Measurements from ENCODE around the gene NFIC. TPM values are rescaled to one million over a fixed set of nuclear protein-coding genes. Genes with fewer than 3 reads are reported as not detected.
A peak's percentile ranks its signal among the peaks of the same experiment; 100 is the strongest.
"Not testable (repeated sequence)": the region's sequence is repeated elsewhere in the genome, so short reads cannot be mapped to it uniquely, and the experiment has no call there.

Gene NFIC
- total RNA-seq, 4 donors from 2014 or later: 165 to 297 (median 211) TPM

GRCh38 chr19:3507371-3508120 lies 141.2 kb downstream of the NFIC start:
- Histone ChIP-seq H3K27me3 (no peaks in the 10 kb centered on the region), H3K4me1 (peaks cover 26 to 67% (median 50%) of the 10 kb centered on the region in 4 donors), H3K36me3 (peaks cover 0 to 31% (median 22%) of the 10 kb centered on the region in 4 donors), H3K27ac (replicated peaks in 1 of 4) (peak overlapping the region; percentile 88 to 92 (median 89)), H3K9me3 (no peaks in the 10 kb centered on the region), H3K4me3 (peak overlapping the region; percentile 88 to 100 (median 90))
- no peak for DNase-seq (ENCODE audit: extremely low spot score)
- TF ChIP-seq POLR2AphosphoS5 (IDR thresholded peaks at IDR 0.05): no peak
- TF ChIP-seq, protein P1, sequence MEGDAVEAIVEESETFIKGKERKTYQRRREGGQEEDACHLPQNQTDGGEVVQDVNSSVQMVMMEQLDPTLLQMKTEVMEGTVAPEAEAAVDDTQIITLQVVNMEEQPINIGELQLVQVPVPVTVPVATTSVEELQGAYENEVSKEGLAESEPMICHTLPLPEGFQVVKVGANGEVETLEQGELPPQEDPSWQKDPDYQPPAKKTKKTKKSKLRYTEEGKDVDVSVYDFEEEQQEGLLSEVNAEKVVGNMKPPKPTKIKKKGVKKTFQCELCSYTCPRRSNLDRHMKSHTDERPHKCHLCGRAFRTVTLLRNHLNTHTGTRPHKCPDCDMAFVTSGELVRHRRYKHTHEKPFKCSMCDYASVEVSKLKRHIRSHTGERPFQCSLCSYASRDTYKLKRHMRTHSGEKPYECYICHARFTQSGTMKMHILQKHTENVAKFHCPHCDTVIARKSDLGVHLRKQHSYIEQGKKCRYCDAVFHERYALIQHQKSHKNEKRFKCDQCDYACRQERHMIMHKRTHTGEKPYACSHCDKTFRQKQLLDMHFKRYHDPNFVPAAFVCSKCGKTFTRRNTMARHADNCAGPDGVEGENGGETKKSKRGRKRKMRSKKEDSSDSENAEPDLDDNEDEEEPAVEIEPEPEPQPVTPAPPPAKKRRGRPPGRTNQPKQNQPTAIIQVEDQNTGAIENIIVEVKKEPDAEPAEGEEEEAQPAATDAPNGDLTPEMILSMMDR (IDR thresholded peaks at IDR 0.05): no peak
- no peak for TF ChIP-seq EP300 (IDR thresholded peaks at IDR 0.05)
- no peak for TF ChIP-seq POLR2A (IDR thresholded peaks at IDR 0.05; ENCODE audit: low read depth)
- intact Hi-C loops (cut with DNase I): no loop called here
- WGBS: 13% methylated on average over 10 of the region's 31 CpGs

DNA sequence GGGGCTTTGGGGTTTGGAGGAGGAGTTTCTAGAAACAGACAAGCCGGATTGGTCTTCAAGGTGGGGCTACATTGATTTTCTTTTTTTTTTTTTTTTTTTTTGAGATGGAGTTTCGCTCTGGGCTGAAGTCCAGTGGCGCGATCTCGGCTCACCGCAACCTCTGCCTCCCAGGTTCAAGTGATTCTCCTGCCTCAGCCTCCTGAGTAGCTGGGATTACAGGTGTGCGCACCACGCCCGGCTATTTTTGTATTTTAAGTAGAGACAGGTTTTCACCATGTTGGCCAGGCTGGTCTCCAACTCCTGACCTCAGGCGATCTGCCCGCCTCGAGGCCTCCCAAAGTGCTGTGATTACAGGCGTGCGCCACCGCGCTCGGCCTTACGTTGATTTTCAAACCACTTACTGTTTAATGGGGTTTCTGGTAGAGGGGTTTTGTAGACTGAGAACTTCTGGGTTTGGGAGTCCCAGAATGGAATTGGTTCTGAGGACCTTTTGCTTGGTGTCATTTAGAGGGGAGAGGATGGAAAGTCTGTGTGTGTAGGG lies 141.8 kb downstream of the NFIC start:
- DNase-seq (ENCODE audit: extremely low spot score); H3K27me3 ChIP-seq; intact Hi-C loops (cut with DNase I); H3K9me3 ChIP-seq: not testable (repeated sequence)
- Histone ChIP-seq H3K27ac (replicated peaks in 1 of 4) (peak overlapping the region in 2 of 4 donors; percentile 88 to 92), H3K4me3 (peak overlapping the region in 3 of 4 donors; percentile 88 to 91 (median 90)), H3K4me1 (peaks cover 32 to 74% (median 55%) of the 10 kb centered on the region in 4 donors), H3K36me3 (peaks cover 0 to 31% (median 22%) of the 10 kb centered on the region in 4 donors)
- 94% methylated on average over 18 of the region's 18 CpGs for WGBS

- WGBS: 79% methylated on average over 23 of the region's 23 CpGs
- Histone ChIP-seq H3K27ac (replicated peaks in 1 of 4) (peak overlapping the region in 1 of 4 donors; percentile 1), H3K9me3 (no peaks in the 10 kb centered on the region), H3K27me3 (no peaks in the 10 kb centered on the region), H3K4me3 (no peak overlapping the region), H3K4me1 (peaks cover 35 to 81% (median 60%) of the 10 kb centered on the region in 4 donors), H3K36me3 (peaks cover 0 to 31% (median 22%) of the 10 kb centered on the region in 4 donors)
- TF ChIP-seq EP300 (IDR thresholded peaks at IDR 0.05): no peak
- no peak for TF ChIP-seq POLR2A (IDR thresholded peaks at IDR 0.05; ENCODE audit: low read depth)
- intact Hi-C loops (cut with DNase I): no loop called here
- DNase-seq (ENCODE audit: extremely low spot score): no peak
Measured at GRCh38 chr19:3508771-3509535, 142.6 kb downstream of the NFIC start.

DNA sequence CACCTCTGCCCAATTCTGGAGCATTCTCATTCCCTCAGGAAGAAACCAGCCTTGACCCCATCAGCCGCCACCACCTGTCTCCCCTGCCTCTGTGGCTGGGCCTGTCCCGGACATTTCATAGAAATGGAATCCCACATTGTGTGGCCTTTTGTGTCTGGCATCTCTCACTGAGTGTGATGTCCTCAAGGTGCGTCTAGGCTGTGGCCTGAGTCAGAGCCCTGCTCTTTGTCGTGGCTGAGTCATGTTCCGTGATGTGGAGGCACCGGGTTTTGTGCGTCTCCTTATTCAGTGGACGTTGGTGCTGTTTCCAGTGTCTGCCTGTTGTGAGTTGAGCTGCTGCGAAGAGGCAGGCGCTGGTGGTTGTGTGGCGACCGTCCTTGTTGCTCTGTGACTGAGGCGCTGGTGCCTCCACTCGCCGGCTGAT lies 143.2 kb downstream of the NFIC start:
- WGBS: 84% methylated on average over 15 of the region's 15 CpGs
- no peaks in the 10 kb centered on the region for H3K9me3 ChIP-seq
- intact Hi-C loops (cut with DNase I): no loop called here
- peak overlapping the region in 1 of 4 donors; percentile 1 for H3K27ac ChIP-seq (replicated peaks in 1 of 4)
- H3K27me3 ChIP-seq: no peaks in the 10 kb centered on the region
- H3K4me3 ChIP-seq: no peak overlapping the region
- TF ChIP-seq POLR2A (IDR thresholded peaks at IDR 0.05; ENCODE audit: low read depth): no peak
- TF ChIP-seq EP300 (IDR thresholded peaks at IDR 0.05): no peak
- TF ChIP-seq, protein P1 (IDR thresholded peaks at IDR 0.05): no peak
- no peak for TF ChIP-seq POLR2AphosphoS5 (IDR thresholded peaks at IDR 0.05)
- DNase-seq (ENCODE audit: extremely low spot score): no peak
- peaks cover 35 to 88% (median 63%) of the 10 kb centered on the region in 4 donors for H3K4me1 ChIP-seq
- H3K36me3 ChIP-seq: peaks cover 0 to 31% (median 22%) of the 10 kb centered on the region in 4 donors

DNA sequence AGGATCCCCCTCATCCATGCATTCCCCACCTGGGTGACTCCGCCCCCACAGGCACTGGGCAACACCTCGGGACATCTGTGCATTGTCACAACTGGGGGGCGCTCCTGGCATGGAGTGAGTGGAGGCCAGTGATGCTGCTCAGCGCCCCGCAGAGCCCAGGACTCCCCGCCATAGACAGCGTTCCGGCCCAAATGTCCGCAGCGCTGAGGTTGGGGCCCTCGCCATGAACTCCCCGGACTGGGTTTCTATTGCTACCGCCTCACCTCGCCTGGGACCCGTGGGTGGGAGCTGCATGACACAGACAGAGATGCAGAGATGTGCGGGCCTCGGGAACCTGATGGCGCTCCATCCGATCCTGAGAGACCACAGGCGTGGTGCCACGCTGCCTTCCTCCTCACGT lies 144.3 kb downstream of the NFIC start:
- no peaks in the 10 kb centered on the region for H3K27me3 ChIP-seq
- H3K4me3 ChIP-seq: no peak overlapping the region
- peaks cover 29 to 93% (median 62%) of the 10 kb centered on the region in 4 donors for H3K4me1 ChIP-seq
- TF ChIP-seq, protein P1 (IDR thresholded peaks at IDR 0.05): no peak
- TF ChIP-seq EP300 (IDR thresholded peaks at IDR 0.05): no peak
- no peak for TF ChIP-seq POLR2AphosphoS5 (IDR thresholded peaks at IDR 0.05)
- TF ChIP-seq POLR2A (IDR thresholded peaks at IDR 0.05; ENCODE audit: low read depth): no peak
- WGBS: 73% methylated on average over 3 of the region's 22 CpGs
- no peak for DNase-seq (ENCODE audit: extremely low spot score)
- no peaks in the 10 kb centered on the region for H3K9me3 ChIP-seq
- intact Hi-C loops (cut with DNase I): no loop called here
- no peak overlapping the region for H3K27ac ChIP-seq (replicated peaks in 1 of 4)
- peaks cover 0 to 36% (median 22%) of the 10 kb centered on the region in 4 donors for H3K36me3 ChIP-seq
